Erythroblast (primary cell): Measurements from ENCODE around the gene PIK3R6.

Experiments used
- GATA1 ChIP-seq: IDR thresholded peaks from 2 replicates; pipeline ENCODE4 v1.6.1; 2011; ENCODE audit warnings: low read depth, mild to moderate bottlenecking, control low read depth, low read length, moderate library complexity
- POLR2A ChIP-seq: IDR thresholded peaks from 2 replicates; pipeline ENCODE4 v1.6.1; 2011; ENCODE audit warnings: mild to moderate bottlenecking, low read length

DNA sequence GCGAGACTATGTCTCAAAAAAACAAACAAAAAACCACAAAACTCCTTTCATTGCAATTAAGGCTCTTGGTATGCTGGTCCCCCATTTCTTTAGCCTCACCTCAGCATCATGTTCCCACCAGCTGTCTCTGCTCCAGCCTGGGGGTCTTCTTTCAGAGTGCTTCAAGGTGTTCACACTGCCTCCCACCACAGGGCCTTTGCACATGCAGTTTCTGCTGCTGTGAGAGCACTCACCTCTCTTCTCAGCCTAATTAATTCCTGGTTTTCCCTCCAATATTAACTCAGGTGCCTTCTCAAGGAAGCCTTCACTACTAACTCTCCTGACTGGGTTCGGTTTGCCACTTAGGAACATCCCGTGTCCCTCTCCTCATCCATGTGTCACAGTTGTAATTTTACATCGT is 15.9 kb upstream of the PIK3R6 start:
- no peak for TF ChIP-seq POLR2A
- TF ChIP-seq GATA1 = no peak
